Thoracic aorta (tissue), 2 donors: ENCODE data around the gene TDRKH. TPM values are rescaled to one million over a fixed set of nuclear protein-coding genes. Genes with fewer than 3 reads are reported as not detected.

Experiments
- ATAC-seq: fragments of 150-250 bp; one replicate; pipeline ENCODE4 v1.8.0; 2017; ENCODE audit warnings: low read depth; ENCODE audit not compliant: insufficient number of reproducible peaks, low FRiP score
- DNase-seq: peaks from one replicate; pipeline ENCODE4 v3.0.0-alpha.2; 2020; ENCODE audit warnings: low spot score
- H3K27ac ChIP-seq, 2 donors: fragments of 200-600 bp; sonication (generic); 1 replicate in 1 of 2; 2 replicates in 1 of 2; pipeline ENCODE4 v1.5.1; 2016; ENCODE audit warnings: mild to moderate bottlenecking in 2 of 2, moderate library complexity in 2 of 2
- H3K27me3 ChIP-seq: fragments of 200-600 bp; sonication (generic); replicated peaks from 2 replicates; pipeline ENCODE4 v1.6.0; 2016; ENCODE audit warnings: mild to moderate bottlenecking; ENCODE audit not compliant: insufficient read depth
- H3K36me3 ChIP-seq: fragments of 200-600 bp; sonication (generic); one replicate; pipeline ENCODE4 v1.5.1; 2016
- H3K4me1 ChIP-seq, 2 donors: fragments of 200-600 bp; sonication (generic); 1 replicate in 1 of 2; 2 replicates in 1 of 2; pipeline versions ENCODE4 v1.5.1 to v1.6.0; 2016; ENCODE audit warnings: low read depth in 2 of 2, mild to moderate bottlenecking in 1 of 2; ENCODE audit not compliant: control insufficient read depth in 1 of 2
- H3K4me3 ChIP-seq: fragments of 200-600 bp; sonication (generic); 2 replicates; pipeline ENCODE4 v1.5.1; 2016; ENCODE audit warnings: mild to moderate bottlenecking
- H3K9me3 ChIP-seq: fragments of 200-600 bp; sonication (generic); 2 replicates; pipeline ENCODE4 v1.5.1; 2016
- CTCF ChIP-seq: fragments of 200-600 bp; sonication (generic); IDR thresholded peaks from one replicate; pipeline ENCODE4 v1.5.1; 2019; ENCODE audit warnings: antibody characterized with exemption
- total RNA-seq, 2 donors: library from RNA; depleted of rRNA; stranded (reverse); fragments of >200 nt; gene quantifications; one replicate each; pipeline versions ENCODE4 v1.1.0 to v1.2.3, GENCODE V29; 2016

Gene TDRKH
- total RNA-seq, 2 donors from 2014 or later: 3.1 to 3.2 TPM

GRCh38 chr1:151828921-151829320 is 38.6 kb upstream of the TDRKH start:
- Histone ChIP-seq H3K27me3 (no peaks in the 10 kb centered on the region), H3K36me3 (no peaks in the 10 kb centered on the region), H3K27ac (no peak overlapping the region), H3K4me1 (no peaks in the 10 kb centered on the region), H3K4me3 (no peak overlapping the region), H3K9me3 (no peaks in the 10 kb centered on the region)
- no peak for DNase-seq
- ATAC-seq: no peak
- TF ChIP-seq CTCF: no peak

DNA sequence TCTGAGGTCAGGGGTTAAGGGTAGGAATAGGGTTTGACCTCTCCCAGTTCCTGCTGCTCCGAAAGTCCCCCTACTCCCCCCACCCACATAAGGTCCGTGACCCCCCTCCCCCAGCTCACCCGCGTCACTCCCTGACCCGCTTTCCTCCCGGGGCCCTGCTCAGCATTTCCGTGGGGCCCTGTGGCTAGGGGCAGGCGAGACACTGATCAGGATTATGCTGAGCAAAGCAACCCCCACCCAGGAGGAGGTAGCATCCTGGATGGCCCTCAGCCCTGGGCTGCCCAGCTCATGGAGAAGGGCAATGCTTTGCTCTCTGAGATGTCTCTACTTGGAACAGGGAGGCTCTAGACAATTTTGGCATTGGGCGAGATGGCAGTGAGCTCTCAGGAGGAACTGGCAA is 37.6 kb upstream of the TDRKH start:
- no peaks in the 10 kb centered on the region for H3K36me3 ChIP-seq
- no peak overlapping the region for H3K4me3 ChIP-seq
- no peaks in the 10 kb centered on the region for H3K27me3 ChIP-seq
- no peak for ATAC-seq
- no peaks in the 10 kb centered on the region for H3K4me1 ChIP-seq
- H3K9me3 ChIP-seq: no peaks in the 10 kb centered on the region
- TF ChIP-seq CTCF: no peak
- no peak overlapping the region for H3K27ac ChIP-seq
- no peak for DNase-seq

GRCh38 chr1:151825751-151826660 is 35.7 kb upstream of the TDRKH start:
- ATAC-seq: no peak
- H3K4me1 ChIP-seq: no peaks in the 10 kb centered on the region
- no peaks in the 10 kb centered on the region for H3K27me3 ChIP-seq
- no peak overlapping the region for H3K27ac ChIP-seq
- no peaks in the 10 kb centered on the region for H3K9me3 ChIP-seq
- no peak for TF ChIP-seq CTCF
- DNase-seq: no peak
- H3K36me3 ChIP-seq: no peaks in the 10 kb centered on the region
- H3K4me3 ChIP-seq: no peak overlapping the region

GRCh38 chr1:151825204-151825603 is 34.9 kb upstream of the TDRKH start:
- Histone ChIP-seq H3K4me1 (no peaks in the 10 kb centered on the region), H3K9me3 (no peaks in the 10 kb centered on the region)

More at GRCh38 chr1:151825204-151825603, 34.9 kb upstream of the TDRKH start:
- Histone ChIP-seq H3K4me3 (no peak overlapping the region), H3K36me3 (no peaks in the 10 kb centered on the region), H3K27ac (no peak overlapping the region), H3K27me3 (no peaks in the 10 kb centered on the region)
- no peak for TF ChIP-seq CTCF
- no peak for DNase-seq
- no peak for ATAC-seq
